ENCODE data around the gene CXADR.

The CXADR gene

GRCh38 chr21:17578876-17579275 lies 66.0 kb downstream of the CXADR start:
- no peak overlapping the region for H3K4me3 ChIP-seq
- no peak overlapping the region for H3K27ac ChIP-seq
- DNase-seq (ENCODE audit: low spot score): no peak
- no peak for TF ChIP-seq CTCF (IDR thresholded peaks at IDR 0.05)

- Histone ChIP-seq H3K4me3 (no peak overlapping the region), H3K27ac (no peak overlapping the region)
- no peak for TF ChIP-seq CTCF (IDR thresholded peaks at IDR 0.05)
- DNase-seq (ENCODE audit: low spot score): no peak
Observed at GRCh38 chr21:17580319-17580718, 67.5 kb downstream of the CXADR start.

- H3K27ac ChIP-seq: no peak overlapping the region
- H3K4me3 ChIP-seq: no peak overlapping the region
- no peak for DNase-seq (ENCODE audit: low spot score)
- no peak for TF ChIP-seq CTCF (IDR thresholded peaks at IDR 0.05)
Observed at GRCh38 chr21:17583898-17584297, 71.1 kb downstream of the CXADR start.

- Histone ChIP-seq H3K27ac (no peak overlapping the region), H3K4me3 (no peak overlapping the region)
- no peak for DNase-seq (ENCODE audit: low spot score)
- peak; percentile 36 for TF ChIP-seq CTCF (IDR thresholded peaks at IDR 0.05)
Observed at GRCh38 chr21:17585875-17586450, 73.1 kb downstream of the CXADR start.

GRCh38 chr21:17590430-17590829 lies 77.6 kb downstream of the CXADR start:
- Histone ChIP-seq H3K4me3 (no peak overlapping the region), H3K27ac (no peak overlapping the region)
- no peak for TF ChIP-seq CTCF (IDR thresholded peaks at IDR 0.05)
- no peak for DNase-seq (ENCODE audit: low spot score)

GRCh38 chr21:17597680-17598079 lies 84.8 kb downstream of the CXADR start:
- Histone ChIP-seq H3K4me3 (no peak overlapping the region), H3K27ac (no peak overlapping the region)
- TF ChIP-seq CTCF (IDR thresholded peaks at IDR 0.05): no peak
- DNase-seq (ENCODE audit: low spot score): no peak

- no peak overlapping the region for H3K27ac ChIP-seq
- no peak overlapping the region for H3K4me3 ChIP-seq
- no peak for DNase-seq (ENCODE audit: low spot score)
- TF ChIP-seq CTCF (IDR thresholded peaks at IDR 0.05): no peak
Observed at GRCh38 chr21:17598437-17598836, 85.6 kb downstream of the CXADR start.
